GM18505 (cell line): ENCODE measurements around the gene PALD1.

Experiments used
- ATAC-seq: cut with Tn5 transposase; IDR thresholded peaks from one replicate; pipeline ENCODE4 v1.9.1; 2021; ENCODE audit not compliant: unreplicated experiment
- POLR2A ChIP-seq: IDR thresholded peaks from 4 replicates; pipeline ENCODE4 v1.6.1; 2011; ENCODE audit warnings: borderline replicate concordance; ENCODE audit not compliant: insufficient read depth, insufficient read length; ENCODE audit errors: extremely low read depth

The PALD1 gene

DNA sequence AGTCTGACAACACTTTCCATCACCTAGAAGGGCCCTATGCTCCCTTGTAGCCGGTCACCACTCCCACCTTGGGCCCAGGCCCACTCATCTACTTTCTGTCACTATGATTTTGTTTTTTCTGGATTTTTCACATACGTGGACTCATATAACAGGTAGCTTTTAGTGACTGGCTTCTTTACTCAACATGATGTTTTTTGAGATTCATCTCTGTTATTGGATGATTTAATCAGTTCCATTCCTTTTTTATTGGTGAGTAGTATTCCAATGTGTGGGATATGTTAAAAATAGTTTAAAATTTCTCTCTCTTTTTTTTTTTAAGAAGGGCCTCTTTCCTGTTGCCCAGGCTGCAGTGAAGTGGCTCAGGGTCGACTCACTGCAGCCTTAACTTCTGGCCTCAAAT lies 9.3 kb downstream of the PALD1 start:
- no peak for ATAC-seq
- TF ChIP-seq POLR2A = no peak

DNA sequence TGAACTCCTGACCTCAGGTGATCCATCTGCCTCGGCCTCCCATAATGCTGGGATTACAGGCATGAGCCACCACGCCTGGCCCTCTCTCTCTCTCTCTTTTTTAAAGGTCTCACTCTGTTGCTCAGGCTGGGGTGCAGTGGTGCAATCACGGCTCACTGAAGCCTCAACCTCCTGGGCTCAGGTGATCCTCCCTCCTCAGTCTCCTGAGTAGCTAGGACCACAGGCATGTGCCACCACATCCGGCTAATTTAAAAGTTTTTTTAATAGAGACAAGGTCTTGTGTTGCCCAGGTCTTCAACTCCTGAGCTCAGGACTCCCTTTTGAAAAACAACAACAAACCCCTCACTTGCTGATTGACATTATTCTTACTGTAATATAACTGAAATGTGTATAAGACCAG lies 11.6 kb downstream of the PALD1 start:
- ATAC-seq = no peak
- no peak for TF ChIP-seq POLR2A

DNA sequence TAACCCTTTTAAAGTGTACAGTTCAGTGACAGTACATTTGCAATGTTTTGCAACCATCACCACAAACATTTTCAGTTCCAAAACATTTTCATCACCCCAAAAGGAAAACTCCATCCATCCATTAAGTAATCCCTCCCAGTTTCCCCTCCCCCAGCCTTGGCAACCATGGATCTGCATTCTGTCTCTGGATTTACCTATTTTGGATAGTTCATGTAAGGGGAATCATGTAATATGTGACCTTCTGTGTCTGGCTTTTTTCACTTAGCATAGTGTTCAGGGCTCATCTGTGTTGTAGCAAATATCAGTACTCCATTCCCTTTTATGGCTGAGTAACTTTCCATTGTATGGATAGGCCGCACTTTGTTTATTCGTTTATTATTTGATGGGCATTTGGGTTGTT lies 13.0 kb downstream of the PALD1 start:
- ATAC-seq = no peak
- no peak for TF ChIP-seq POLR2A

DNA sequence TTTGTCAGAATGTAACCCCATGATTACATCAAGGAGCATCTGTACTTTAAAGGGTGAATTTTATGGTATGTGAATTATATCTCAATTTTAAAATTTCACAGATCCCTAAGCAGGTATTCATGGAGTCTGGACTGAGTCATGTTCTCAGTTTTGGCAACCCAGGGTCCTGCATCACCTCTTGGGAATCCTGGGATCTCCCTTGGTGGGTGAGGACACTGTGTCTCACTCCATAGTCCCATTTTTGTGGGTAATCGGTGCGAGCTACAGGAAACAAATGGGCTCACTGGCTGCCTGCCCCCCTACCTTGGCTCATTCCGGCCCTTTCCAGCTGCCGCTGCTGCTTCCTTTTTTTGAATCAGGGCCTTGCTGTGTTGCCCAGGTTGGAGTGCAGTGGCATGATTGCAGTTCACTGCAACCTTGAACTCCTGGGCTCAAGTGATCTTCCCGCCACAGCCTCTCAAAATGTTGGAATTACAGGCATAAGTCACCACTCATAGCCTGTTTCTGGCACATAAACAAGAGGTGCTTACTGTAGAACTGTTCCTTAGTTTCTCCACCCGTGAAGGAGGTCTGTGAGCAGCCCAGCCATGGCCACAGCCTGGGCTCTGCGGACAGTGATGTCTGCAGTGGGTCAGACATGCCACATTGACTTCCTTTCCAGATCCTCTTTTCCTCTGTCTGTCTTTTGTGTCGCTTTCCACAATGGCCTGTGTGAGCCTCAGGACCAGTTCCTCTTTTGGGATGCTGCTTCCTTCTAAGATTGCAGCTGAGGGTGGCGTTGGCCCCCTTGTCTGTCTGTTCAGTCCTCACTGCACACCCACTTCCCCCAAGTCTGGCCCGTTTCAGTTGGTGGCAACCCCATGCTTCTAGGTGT lies 14.5 kb downstream of the PALD1 start:
- TF ChIP-seq POLR2A = peak; percentile 11
- peak; percentile 34 for ATAC-seq

DNA sequence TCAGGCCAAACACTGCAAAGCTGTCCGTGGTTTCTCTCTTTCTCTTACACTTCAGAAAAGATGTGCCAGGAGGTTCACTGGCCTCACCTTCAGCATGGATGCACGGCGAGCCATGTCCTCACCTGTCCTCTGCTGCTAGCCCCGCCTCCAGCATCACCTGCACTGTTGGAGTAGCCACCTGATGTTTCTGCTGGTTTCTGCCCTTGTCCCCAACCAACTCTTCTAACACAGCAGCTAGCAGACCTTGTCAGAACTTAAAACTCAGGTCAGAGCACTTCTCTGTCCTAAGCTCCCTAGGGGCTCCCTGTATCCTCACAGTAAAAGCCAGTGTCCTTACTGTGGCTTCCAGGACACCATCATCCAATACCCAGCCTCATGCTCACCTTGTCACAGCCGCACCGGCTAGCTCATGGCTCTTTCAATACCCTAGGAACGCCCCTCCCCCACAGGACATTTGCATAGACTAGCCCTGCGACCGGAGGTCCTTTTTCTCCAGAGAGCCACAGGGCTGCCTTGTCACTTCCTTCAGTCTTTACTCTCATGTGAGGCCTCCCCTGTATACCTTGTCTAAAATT lies 15.2 kb downstream of the PALD1 start:
- peak; percentile 53 for ATAC-seq
- peak; percentile 13 for TF ChIP-seq POLR2A

DNA sequence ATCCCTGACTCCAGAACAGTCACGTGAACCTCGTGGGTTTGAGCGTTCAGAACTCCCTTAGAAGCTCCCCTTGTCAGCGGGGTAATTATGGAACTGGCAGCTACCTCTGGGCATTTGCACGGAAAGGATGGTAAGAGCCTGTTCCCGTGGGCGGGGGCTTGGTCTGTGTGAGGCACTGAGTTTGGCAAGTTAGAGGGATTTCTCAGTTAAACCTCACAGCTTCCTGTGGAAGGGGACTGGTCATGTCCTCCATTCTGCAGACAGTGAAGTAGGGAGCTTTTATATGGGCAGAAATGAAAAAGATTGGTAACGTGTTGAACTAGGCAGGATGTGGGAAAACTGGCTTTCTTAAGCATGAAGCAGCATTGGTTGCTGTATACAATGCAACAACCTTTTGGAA lies 16.0 kb downstream of the PALD1 start:
- no peak for ATAC-seq
- peak; percentile 31 for TF ChIP-seq POLR2A

DNA sequence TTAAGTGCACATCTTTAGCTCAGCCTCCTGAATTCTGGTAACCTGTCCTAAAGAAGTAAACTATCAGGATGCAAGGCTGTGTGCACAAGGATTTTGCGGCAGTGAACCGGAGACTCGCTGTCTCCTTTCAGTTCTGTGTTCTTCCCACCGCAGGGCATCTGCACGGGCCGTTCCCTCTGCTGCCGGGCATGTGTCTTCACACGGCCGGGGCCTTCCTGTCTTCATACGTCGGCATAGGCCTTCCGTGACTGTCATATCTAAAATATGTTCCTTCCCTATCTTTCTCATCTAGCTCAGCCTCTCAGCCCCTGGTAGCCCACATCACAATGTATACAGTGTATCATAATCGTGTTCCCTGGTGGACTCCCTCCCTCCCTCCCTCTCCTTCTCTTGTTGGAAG lies 16.4 kb downstream of the PALD1 start:
- no peak for TF ChIP-seq POLR2A
- no peak for ATAC-seq

DNA sequence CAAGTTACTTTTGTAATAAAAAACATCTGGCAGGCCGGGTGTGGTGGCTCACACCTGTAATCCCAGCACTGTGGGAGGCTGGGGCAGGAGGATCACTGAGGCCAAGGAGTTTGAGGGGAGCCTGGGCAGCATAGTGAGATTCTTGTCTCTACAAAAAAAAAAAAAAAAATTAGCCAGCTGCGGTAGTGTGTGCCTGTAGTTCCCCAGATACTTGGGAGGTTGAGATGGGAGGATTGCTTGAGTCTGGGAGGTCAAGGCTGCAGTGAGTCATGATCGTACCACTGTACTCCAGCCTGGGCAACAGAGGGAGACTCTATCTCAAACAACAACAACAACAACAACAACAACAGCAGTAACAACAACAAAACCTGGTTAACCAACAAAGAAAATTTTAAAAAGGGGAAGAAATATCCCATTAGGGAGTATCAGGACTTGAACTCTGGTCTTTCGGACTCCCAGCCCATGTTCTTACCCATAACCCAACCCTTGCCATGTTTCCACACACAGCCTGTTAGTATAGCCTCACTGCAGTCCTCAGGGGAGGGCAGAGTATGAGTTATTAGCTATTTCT lies 17.2 kb downstream of the PALD1 start:
- no peak for TF ChIP-seq POLR2A
- no peak for ATAC-seq

DNA sequence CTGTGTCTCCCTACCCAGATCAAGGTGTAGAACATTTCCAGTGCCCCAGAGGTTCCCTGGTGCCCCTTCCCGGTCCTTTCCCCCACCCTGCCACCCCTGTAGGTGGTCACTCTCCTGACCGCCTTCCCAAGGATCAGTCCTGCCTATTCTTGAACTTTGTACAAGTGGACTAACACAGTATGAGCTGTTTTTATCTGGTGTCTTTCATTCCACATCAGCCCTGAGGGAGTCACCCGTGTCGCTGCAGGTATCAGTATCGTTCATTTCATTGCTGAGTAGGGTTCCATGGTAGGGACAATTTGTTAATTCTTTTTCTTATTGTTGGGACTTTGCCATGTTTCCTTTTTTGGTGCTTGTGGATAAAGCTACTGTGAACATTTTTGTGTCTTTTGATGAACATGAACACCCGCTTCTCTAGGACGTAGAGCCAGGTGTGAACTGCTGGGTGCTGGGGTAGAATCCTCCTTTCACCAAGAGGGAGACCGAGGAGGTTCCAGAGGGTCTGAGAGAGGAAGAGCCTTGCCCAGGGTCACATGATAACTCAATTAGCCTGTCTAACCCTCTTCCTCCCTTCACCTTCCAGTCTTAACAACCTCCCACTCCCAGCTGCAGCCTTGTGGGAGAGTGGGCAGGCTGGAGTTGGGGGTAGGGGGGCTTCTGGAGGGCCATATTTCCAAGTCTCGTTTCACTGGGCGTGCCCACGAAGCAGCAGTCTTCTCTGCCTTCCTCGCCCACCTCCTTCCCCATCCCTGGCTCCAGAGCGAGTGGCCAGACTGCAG lies 18.0 kb downstream of the PALD1 start:
- ATAC-seq = no peak
- no peak for TF ChIP-seq POLR2A

DNA sequence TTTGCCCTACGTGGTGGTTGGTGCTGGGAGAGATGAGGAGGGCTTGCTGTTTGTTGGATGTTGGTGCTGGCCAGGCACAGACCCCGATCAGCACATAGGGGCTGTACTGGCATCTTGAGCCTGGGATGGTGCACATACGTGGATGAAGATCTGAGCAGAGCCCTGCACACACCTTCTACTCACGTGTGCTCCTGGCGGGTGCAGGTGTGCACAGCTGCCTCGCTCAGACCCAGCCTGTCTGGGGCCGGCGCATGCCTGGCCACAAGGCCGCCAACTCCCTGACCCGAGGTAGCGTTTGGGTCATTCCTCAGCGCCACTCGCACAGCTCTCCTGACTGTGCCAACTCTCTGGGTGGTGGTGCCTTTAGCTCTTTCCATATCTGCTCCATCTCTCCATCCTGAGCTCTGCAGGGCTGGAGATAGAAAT lies 18.6 kb downstream of the PALD1 start:
- no peak for TF ChIP-seq POLR2A
- ATAC-seq = no peak

DNA sequence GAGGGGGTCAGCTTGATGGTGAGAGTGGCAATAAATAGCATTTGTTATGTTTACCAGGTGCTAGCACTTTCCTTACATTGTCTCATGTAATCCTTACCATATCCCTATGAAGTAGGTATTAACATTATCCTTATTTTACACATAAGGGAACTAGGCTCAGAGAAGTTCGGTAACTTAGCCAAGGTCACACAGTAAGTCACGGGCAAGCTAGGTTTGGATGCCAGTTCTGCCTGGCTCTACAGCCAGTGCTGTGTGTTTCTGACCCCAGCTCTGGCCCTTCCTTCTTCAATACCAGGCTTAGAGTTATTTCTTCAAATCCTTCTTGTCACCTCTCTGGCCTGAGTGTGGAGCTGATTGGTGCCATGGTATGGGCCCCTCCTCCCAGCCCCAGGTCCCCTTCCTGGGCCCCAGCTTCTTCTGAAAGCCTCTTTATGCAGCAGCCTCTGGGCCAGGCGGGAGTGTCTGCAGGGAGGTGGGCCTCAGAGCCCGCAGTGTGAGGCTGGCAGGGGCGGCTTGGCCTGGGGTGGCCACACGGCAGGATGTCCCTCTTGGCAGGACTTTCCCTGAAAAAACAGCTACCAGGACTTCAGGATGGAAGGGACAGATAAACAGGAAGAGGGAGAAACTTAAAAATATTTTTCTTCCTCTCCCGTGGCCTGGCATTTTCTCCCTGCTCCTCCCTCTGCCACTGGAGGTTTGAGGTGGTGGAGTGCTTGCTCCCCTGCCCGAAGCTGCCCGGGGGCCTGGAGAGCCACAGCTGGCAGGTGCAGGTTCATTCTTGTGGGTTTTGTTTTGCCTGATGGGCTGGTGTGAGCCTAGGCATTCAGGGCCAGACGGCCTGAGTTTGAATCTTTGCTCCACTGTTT lies 20.6 kb downstream of the PALD1 start:
- no peak for ATAC-seq
- no peak for TF ChIP-seq POLR2A

DNA sequence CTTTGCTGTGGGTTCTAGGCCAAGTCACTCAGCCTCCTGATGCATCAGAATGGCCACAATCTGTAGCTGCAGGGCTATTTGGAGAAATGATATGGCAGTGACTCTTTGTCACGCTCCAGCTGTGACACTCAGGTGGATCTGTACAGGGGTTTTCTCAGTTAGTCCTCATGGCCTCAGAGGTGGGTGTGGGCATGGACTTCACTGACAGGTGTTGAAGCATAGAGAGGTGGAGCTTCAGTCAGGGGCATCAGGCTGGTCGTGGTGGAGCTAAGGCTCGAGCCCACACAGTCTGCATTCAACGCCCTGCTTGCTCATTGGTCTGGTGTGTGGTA lies 21.2 kb downstream of the PALD1 start:
- peak; percentile 43 for ATAC-seq
- no peak for TF ChIP-seq POLR2A
